MCF 10A (cell line): ENCODE data around the gene GJA5. TPM values are rescaled to one million over a fixed set of nuclear protein-coding genes. Genes with fewer than 3 reads are reported as not detected.

ENCODE experiments used
- BruUV-seq: library from RNA; stranded (reverse); fragments of 400-500 nt; replicated peaks from 2 replicates; lab custom pipeline; 2021; lab: Mats Ljungman, UMichigan
- CTCF ChIA-PET: fragments of 300-600 bp; sonication (Branson Sonifier 250); formaldehyde crosslinking; extraction: SDS; loops from one replicate; lab custom pipeline; 2021; ENCODE audit warnings: antibody characterized with exemption, inconsistent platforms; lab: Yijun Ruan, JAX
- POLR2A ChIA-PET: fragments of 300-600, 350-650 bp; sonication (Branson Sonifier 250); formaldehyde crosslinking; extraction: SDS; loops from one replicate; lab custom pipeline; 2020; ENCODE audit warnings: antibody characterized with exemption, inconsistent platforms; lab: Yijun Ruan, JAX
- DNase-seq: peaks from one replicate; pipeline ENCODE4 v3.0.0-alpha.2; 2018; ENCODE audit not compliant: unreplicated experiment
- H3K27ac Mint-ChIP-seq: one replicate; pipeline ENCODE4 v1.8.0; 2022; ENCODE audit warnings: mild to moderate bottlenecking, low read depth, mixed read lengths; ENCODE audit not compliant: unreplicated experiment
- H3K27me3 Mint-ChIP-seq: one replicate; pipeline ENCODE4 v1.8.0; 2022; ENCODE audit warnings: mixed read lengths; ENCODE audit not compliant: insufficient read depth, unreplicated experiment
- H3K36me3 Mint-ChIP-seq: one replicate; pipeline ENCODE4 v1.8.0; 2022; ENCODE audit warnings: mild to moderate bottlenecking, moderate library complexity, mixed read lengths; ENCODE audit not compliant: insufficient read depth, unreplicated experiment
- H3K4me1 Mint-ChIP-seq: one replicate; pipeline ENCODE4 v1.8.0; 2022; ENCODE audit warnings: mixed read lengths; ENCODE audit not compliant: insufficient read depth, unreplicated experiment
- H3K4me3 Mint-ChIP-seq: one replicate; pipeline ENCODE4 v1.8.0; 2022; ENCODE audit warnings: mild to moderate bottlenecking, moderate library complexity, mixed read lengths; ENCODE audit not compliant: unreplicated experiment
- H3K9me3 Mint-ChIP-seq: one replicate; pipeline ENCODE4 v1.8.0; 2022; ENCODE audit warnings: mixed read lengths; ENCODE audit not compliant: unreplicated experiment
- CTCF ChIP-seq: fragments of 200-600 bp; IDR thresholded peaks from one replicate; pipeline ENCODE4 v1.8.0; 2022; ENCODE audit warnings: antibody characterized with exemption, mild to moderate bottlenecking; ENCODE audit not compliant: unreplicated experiment
- intact Hi-C: fragments of 100-400 bp; cut with micrococcal nuclease; formaldehyde crosslinking; loops from 2 replicates; pipeline ENCODE4 v1.14.1; 2022
- total RNA-seq: library from RNA; stranded (reverse); gene quantifications from 2 replicates; pipeline ENCODE4 v1.2.3, GENCODE V29; 2022

The GJA5 gene
- total RNA-seq, 1 experiment from 2014 or later = 0.28 TPM

GRCh38 chr1:147804942-147805723 is 44.7 kb upstream of the GJA5 start:
- Mint-ChIP-seq H3K4me3 (no peak overlapping the region), H3K27me3 (no peaks in the 10 kb centered on the region), H3K4me1 (peaks cover 10% of the 10 kb centered on the region), H3K27ac (no peak overlapping the region), H3K36me3 (no peaks in the 10 kb centered on the region), H3K9me3 (no peaks in the 10 kb centered on the region)
- no TSS peak for BruUV-seq
- intact Hi-C loops = no loop called here
- ChIA-PET CTCF (interaction anchor here (0.6 to 0.9 kb wide), 3 partner anchors 9 to 88 kb away, joined by 3 read pairs; no protein-coding TSS in a partner anchor), POLR2A (interaction anchor here (0.7 to 1.6 kb wide), 2 partner anchors 11 to 48 kb away, joined by 3 to 7 read pairs; no protein-coding TSS in a partner anchor)
- no peak for TF ChIP-seq CTCF
- DNase-seq = no peak

GRCh38 chr1:147800804-147801203 is 40.4 kb upstream of the GJA5 start:
- intact Hi-C loops = no loop called here
- no peak for DNase-seq
- H3K27ac Mint-ChIP-seq = no peak overlapping the region
- POLR2A ChIA-PET = interaction anchor here (0.9 kb wide), 1 partner anchor 9 kb away, joined by 5 read pairs; no protein-coding TSS in a partner anchor
- CTCF ChIA-PET = interaction anchor here (0.6 to 1.0 kb wide), 2 partner anchors 17 to 111 kb away, joined by 3 read pairs; no protein-coding TSS in a partner anchor
- no peak overlapping the region for H3K4me3 Mint-ChIP-seq
- no peaks in the 10 kb centered on the region for H3K27me3 Mint-ChIP-seq
- no peaks in the 10 kb centered on the region for H3K36me3 Mint-ChIP-seq
- no peak for TF ChIP-seq CTCF
- H3K9me3 Mint-ChIP-seq = no peaks in the 10 kb centered on the region
- H3K4me1 Mint-ChIP-seq = no peaks in the 10 kb centered on the region
- BruUV-seq = no TSS peak

- no peak for TF ChIP-seq CTCF
- ChIA-PET CTCF (no interaction called here), POLR2A (no interaction called here)
- no TSS peak for BruUV-seq
- intact Hi-C loops = no loop called here
- H3K4me3 Mint-ChIP-seq = no peak overlapping the region
- no peak overlapping the region for H3K27ac Mint-ChIP-seq
- H3K36me3 Mint-ChIP-seq = no peaks in the 10 kb centered on the region
- DNase-seq = no peak
- H3K4me1 Mint-ChIP-seq = no peaks in the 10 kb centered on the region
- no peaks in the 10 kb centered on the region for H3K27me3 Mint-ChIP-seq
- H3K9me3 Mint-ChIP-seq = no peaks in the 10 kb centered on the region
Measured at GRCh38 chr1:147798731-147799130, 38.3 kb upstream of the GJA5 start.

GRCh38 chr1:147794570-147794969 is 34.2 kb upstream of the GJA5 start:
- Mint-ChIP-seq H3K4me1 (no peaks in the 10 kb centered on the region), H3K9me3 (no peaks in the 10 kb centered on the region), H3K4me3 (no peak overlapping the region), H3K27ac (no peak overlapping the region), H3K36me3 (no peaks in the 10 kb centered on the region), H3K27me3 (no peaks in the 10 kb centered on the region)
- no peak for DNase-seq
- TF ChIP-seq CTCF = no peak
- intact Hi-C loops = no loop called here
- CTCF ChIA-PET = interaction anchor here (0.8 kb wide), 1 partner anchor 147 kb away, joined by 3 read pairs; no protein-coding TSS in a partner anchor
- BruUV-seq = no TSS peak
- POLR2A ChIA-PET = interaction anchor here (0.8 to 1.1 kb wide), 2 partner anchors 10 kb away, joined by 3 to 7 read pairs; no protein-coding TSS in a partner anchor
